ENCODE measurements around the gene MMEL1. TPM values are rescaled to one million over a fixed set of nuclear protein-coding genes. Genes with fewer than 3 reads are reported as not detected.

MMEL1 gene
- total RNA-seq, 1 experiment from 2014 or later: 4.9 TPM

GRCh38 chr1:2611621-2612437 lies 21.0 kb downstream of the MMEL1 start:
- Histone ChIP-seq H3K9me2 (ENCODE audit: insufficient read depth) (no peaks in the 10 kb centered on the region), H3K79me2 (ENCODE audit: low read depth) (no peaks in the 10 kb centered on the region), H3K36me3 (ENCODE audit: low read depth) (no peaks in the 10 kb centered on the region), H3K4me2 (no peak overlapping the region), H3K27ac (no peak overlapping the region), H3K9me3 (ENCODE audit: insufficient read depth, low read depth) (no peaks in the 10 kb centered on the region; the same call in 1 of the 2 replicates), H4K20me1 (ENCODE audit: insufficient read depth) (no peaks in the 10 kb centered on the region), H3F3A (ENCODE audit: insufficient read depth, low read depth) (peaks cover 9% of the 10 kb centered on the region; the same call in 1 of the 2 replicates), H3K4me1 (replicated peaks; ENCODE audit: insufficient read depth) (no peaks in the 10 kb centered on the region), H2AFZ (no peak overlapping the region), H3K27me3 (ENCODE audit: insufficient read depth, low read depth) (peaks cover 73% of the 10 kb centered on the region), H3K4me3 (no peak overlapping the region)
- no peak for DNase-seq
- intact Hi-C loops (cut with micrococcal nuclease; ENCODE audit: unreplicated experiment): no loop called here
- CTCF ChIA-PET: no interaction called here
- POLR2A ChIA-PET (ENCODE audit: unreplicated experiment): no interaction called here
- BruUV-seq (replicated peaks): no TSS peak
- no peak for TF ChIP-seq CTCF (conservative IDR thresholded peaks at IDR 0.05)
- TF ChIP-seq EZH2 (IDR thresholded peaks at IDR 0.05; ENCODE audit: low read depth): no peak

GRCh38 chr1:2611031-2611501 lies 21.8 kb downstream of the MMEL1 start:
- H2AFZ ChIP-seq: no peak overlapping the region
- BruUV-seq (replicated peaks): no TSS peak
- H3F3A ChIP-seq (ENCODE audit: insufficient read depth, low read depth): peaks cover 9% of the 10 kb centered on the region; the same call in 1 of the 2 replicates
- H3K4me2 ChIP-seq: no peak overlapping the region
- H3K4me3 ChIP-seq: no peak overlapping the region
- H3K9me2 ChIP-seq (ENCODE audit: insufficient read depth): no peaks in the 10 kb centered on the region
- H4K20me1 ChIP-seq (ENCODE audit: insufficient read depth): no peaks in the 10 kb centered on the region
- CTCF ChIA-PET: no interaction called here
- H3K9me3 ChIP-seq (ENCODE audit: insufficient read depth, low read depth): no peaks in the 10 kb centered on the region
- H3K27ac ChIP-seq: no peak overlapping the region
- H3K4me1 ChIP-seq (replicated peaks; ENCODE audit: insufficient read depth): no peaks in the 10 kb centered on the region
- H3K79me2 ChIP-seq (ENCODE audit: low read depth): no peaks in the 10 kb centered on the region
- POLR2A ChIA-PET (ENCODE audit: unreplicated experiment): no interaction called here
- H3K36me3 ChIP-seq (ENCODE audit: low read depth): no peaks in the 10 kb centered on the region
- intact Hi-C loops (cut with micrococcal nuclease; ENCODE audit: unreplicated experiment): no loop called here
- peak in 1 of 2 experiments; percentile 48 for DNase-seq
- TF ChIP-seq EZH2 (IDR thresholded peaks at IDR 0.05; ENCODE audit: low read depth) (no peak), CTCF (conservative IDR thresholded peaks at IDR 0.05) (no peak)
- H3K27me3 ChIP-seq (ENCODE audit: insufficient read depth, low read depth): peaks cover 73% of the 10 kb centered on the region

- no peaks in the 10 kb centered on the region for H3K4me1 ChIP-seq (replicated peaks; ENCODE audit: insufficient read depth)
- H4K20me1 ChIP-seq (ENCODE audit: insufficient read depth): no peaks in the 10 kb centered on the region
- no peak for DNase-seq
- H3K79me2 ChIP-seq (ENCODE audit: low read depth): no peaks in the 10 kb centered on the region
- H3K9me3 ChIP-seq (ENCODE audit: insufficient read depth, low read depth): no peaks in the 10 kb centered on the region
- POLR2A ChIA-PET (ENCODE audit: unreplicated experiment): no interaction called here
- H3K27me3 ChIP-seq (ENCODE audit: insufficient read depth, low read depth): peaks cover 69% of the 10 kb centered on the region
- no peak for TF ChIP-seq EZH2 (IDR thresholded peaks at IDR 0.05; ENCODE audit: low read depth)
- no peak for TF ChIP-seq CTCF (conservative IDR thresholded peaks at IDR 0.05)
- no peaks in the 10 kb centered on the region for H3K9me2 ChIP-seq (ENCODE audit: insufficient read depth)
- CTCF ChIA-PET: no interaction called here
- no peaks in the 10 kb centered on the region for H3K36me3 ChIP-seq (ENCODE audit: low read depth)
- no TSS peak for BruUV-seq (replicated peaks)
- no peak overlapping the region for H2AFZ ChIP-seq
- H3K4me3 ChIP-seq: no peak overlapping the region
- H3F3A ChIP-seq (ENCODE audit: insufficient read depth, low read depth): peaks cover 9% of the 10 kb centered on the region; the same call in 1 of the 2 replicates
- intact Hi-C loops (cut with micrococcal nuclease; ENCODE audit: unreplicated experiment): no loop called here
- no peak overlapping the region for H3K27ac ChIP-seq
- H3K4me2 ChIP-seq: no peak overlapping the region
Observed at GRCh38 chr1:2610036-2610959, 22.5 kb downstream of the MMEL1 start.

All from PC-9 (cell line).